WTC11 (cell line): ENCODE data around the gene DAAM2. TPM values are rescaled to one million over a fixed set of nuclear protein-coding genes. Genes with fewer than 3 reads are reported as not detected.

Source experiments
- ATAC-seq: fragments of 200-7000 bp; cut with Tn5 transposase; 2 replicates; pipeline ENCODE4 v1.10.0; 2021; ENCODE audit warnings: mild to moderate bottlenecking, moderate library complexity
- CTCF ChIA-PET: fragments of 300-600 bp; sonication (Branson Sonifier 250); formaldehyde crosslinking; loops from one replicate; lab custom pipeline; 2021; ENCODE audit warnings: antibody characterized with exemption; lab: Charles Lee
- POLR2A ChIA-PET: fragments of 350-600 bp; sonication (Branson Sonifier 250); formaldehyde crosslinking; loops from one replicate; lab custom pipeline; 2021; ENCODE audit warnings: antibody characterized with exemption; lab: Charles Lee
- DNase-seq: peaks from one replicate; pipeline ENCODE4 v3.0.0; 2021; ENCODE audit warnings: low spot score
- H3K27ac Mint-ChIP-seq: 2 replicates; pipeline ENCODE4 v1.8.0; 2021; ENCODE audit warnings: mixed read lengths
- H3K27me3 Mint-ChIP-seq: 2 replicates; pipeline ENCODE4 v1.8.0; 2021; ENCODE audit warnings: low read depth, mild to moderate bottlenecking, moderate library complexity, mixed read lengths
- H3K36me3 Mint-ChIP-seq: 2 replicates; pipeline ENCODE4 v1.8.0; 2021; ENCODE audit warnings: mixed read lengths
- H3K4me1 Mint-ChIP-seq: 2 replicates; pipeline ENCODE4 v1.8.0; 2022; ENCODE audit warnings: mixed read lengths
- H3K4me3 Mint-ChIP-seq: 2 replicates; pipeline ENCODE4 v1.8.0; 2021; ENCODE audit warnings: mild to moderate bottlenecking, moderate library complexity, mixed read lengths
- H3K9me3 Mint-ChIP-seq: 2 replicates; pipeline ENCODE4 v1.8.0; 2021; ENCODE audit warnings: mixed read lengths
- ARID4B ChIP-seq: sonication (generic); formaldehyde crosslinking; IDR thresholded peaks from 2 replicates; pipeline ENCODE4 v1.8.0; 2023; ENCODE audit warnings: missing genetic modification reagents, mild to moderate bottlenecking, borderline replicate concordance
- CDX4 ChIP-seq: fragments of 250-450 bp; sonication (Bioruptor Pico); IDR thresholded peaks from 2 replicates; pipeline ENCODE4 v1.9.0; 2021; ENCODE audit warnings: moderate library complexity, mild to moderate bottlenecking, inconsistent platforms, borderline replicate concordance
- E2F5 ChIP-seq: sonication (generic); formaldehyde crosslinking; IDR thresholded peaks from 2 replicates; pipeline ENCODE4 v1.8.1; 2022; ENCODE audit warnings: mild to moderate bottlenecking, moderate library complexity, missing genetic modification reagents
- ERG ChIP-seq: fragments of 250-450 bp; sonication (Bioruptor Pico); IDR thresholded peaks from 2 replicates; pipeline ENCODE4 v1.8.0; 2021; ENCODE audit warnings: mild to moderate bottlenecking
- ETV6 ChIP-seq: sonication (generic); formaldehyde crosslinking; IDR thresholded peaks from 2 replicates; pipeline ENCODE4 v1.8.1; 2022; ENCODE audit warnings: mild to moderate bottlenecking, missing genetic modification reagents
- GTF2I ChIP-seq: fragments of 250-450 bp; sonication (Bioruptor Pico); conservative IDR thresholded peaks from 2 replicates; pipeline ENCODE4 v1.4.0; 2021; ENCODE audit warnings: mild to moderate bottlenecking
- HMGA2 ChIP-seq: fragments of 250-450 bp; sonication (Bioruptor Pico); IDR thresholded peaks from 2 replicates; pipeline ENCODE4 v1.4.0; 2021; ENCODE audit warnings: mild to moderate bottlenecking, moderate library complexity
- IRF2 ChIP-seq: sonication (generic); formaldehyde crosslinking; IDR thresholded peaks from 2 replicates; pipeline ENCODE4 v1.8.0; 2022; ENCODE audit warnings: low read depth, missing genetic modification reagents, borderline replicate concordance
- SMAD4 ChIP-seq: sonication (generic); formaldehyde crosslinking; IDR thresholded peaks from 2 replicates; pipeline ENCODE4 v1.8.0; 2022; ENCODE audit warnings: mild to moderate bottlenecking, missing genetic modification reagents
- STAT6 ChIP-seq: sonication (generic); formaldehyde crosslinking; conservative IDR thresholded peaks from 2 replicates; pipeline ENCODE4 v1.8.1; 2023; ENCODE audit warnings: mild to moderate bottlenecking, low read depth, missing genetic modification reagents, moderate library complexity
- ZMAT4 ChIP-seq: fragments of 250-450 bp; sonication (Bioruptor Pico); IDR thresholded peaks from 2 replicates; pipeline ENCODE4 v1.9.0; 2021; ENCODE audit warnings: mild to moderate bottlenecking
- ZNF138 ChIP-seq: sonication (generic); formaldehyde crosslinking; conservative IDR thresholded peaks from 2 replicates; pipeline ENCODE4 v1.8.1; 2022; ENCODE audit warnings: mild to moderate bottlenecking, moderate library complexity, missing genetic modification reagents
- ZNF219 ChIP-seq: sonication (generic); formaldehyde crosslinking; IDR thresholded peaks from 2 replicates; pipeline ENCODE4 v1.8.0; 2023; ENCODE audit warnings: missing genetic modification reagents, mild to moderate bottlenecking, borderline replicate concordance
- ZNF232 ChIP-seq: sonication (generic); formaldehyde crosslinking; IDR thresholded peaks from 2 replicates; pipeline ENCODE4 v1.8.0; 2022; ENCODE audit warnings: mild to moderate bottlenecking, missing genetic modification reagents
- ZNF263 ChIP-seq: sonication (generic); formaldehyde crosslinking; IDR thresholded peaks from 2 replicates; pipeline ENCODE4 v1.8.1; 2022; ENCODE audit warnings: low read depth, mild to moderate bottlenecking, moderate library complexity, missing genetic modification reagents
- ZNF512 ChIP-seq: sonication (generic); formaldehyde crosslinking; IDR thresholded peaks from 2 replicates; pipeline ENCODE4 v1.8.1; 2022; ENCODE audit warnings: missing genetic modification reagents, borderline replicate concordance
- total RNA-seq: library from RNA; stranded (reverse); gene quantifications from 3 replicates; pipeline ENCODE4 v1.2.3, GENCODE V29; 2021

Gene DAAM2
- total RNA-seq, 1 experiment from 2014 or later: 2.0 TPM

- TF ChIP-seq ARID4B (no peak), SMAD4 (no peak)
Observed at GRCh38 chr6:39885691-39886090, 93.5 kb downstream of the DAAM2 start (continued).

- no peak for DNase-seq
- no peaks in the 10 kb centered on the region for H3K36me3 Mint-ChIP-seq
- TF ChIP-seq ZNF138 (no peak), IRF2 (CRISPR knock-in tag) (no peak), ZNF219 (CRISPR knock-in tag) (no peak), ZNF512 (CRISPR knock-in tag) (no peak), ZNF232 (CRISPR knock-in tag) (no peak), ZMAT4 (CRISPR knock-in tag) (no peak), STAT6 (CRISPR knock-in tag) (no peak), ERG (no peak), CDX4 (CRISPR knock-in tag) (no peak), ZNF263 (CRISPR knock-in tag) (no peak), HMGA2 (CRISPR knock-in tag) (no peak), GTF2I (CRISPR knock-in tag) (no peak), E2F5 (CRISPR knock-in tag) (no peak), ETV6 (CRISPR knock-in tag) (no peak), ARID4B (no peak)
- TF ChIP-seq, all 79 proteins: peak for 0
- H3K9me3 Mint-ChIP-seq: no peaks in the 10 kb centered on the region
- 0 out of 2 replicates have a peak, but pooled peaks cover 2% of the 10 kb centered on the region for H3K4me1 Mint-ChIP-seq
- ATAC-seq: no peak
- H3K27ac Mint-ChIP-seq: no peak overlapping the region
- H3K4me3 Mint-ChIP-seq: no peak overlapping the region
- no peaks in the 10 kb centered on the region for H3K27me3 Mint-ChIP-seq
- CTCF ChIA-PET: no interaction called here
- POLR2A ChIA-PET: no interaction called here
Observed at GRCh38 chr6:39886871-39887270, 94.7 kb downstream of the DAAM2 start.
